DMS 273 (cell line): ENCODE results near the gene DLEU7.

Experiments
- DNase-seq: peaks from one replicate; lab custom pipeline; 2025; ENCODE audit not compliant: unreplicated experiment; lab: John Stamatoyannopoulos, UW

DLEU7 gene

DNA sequence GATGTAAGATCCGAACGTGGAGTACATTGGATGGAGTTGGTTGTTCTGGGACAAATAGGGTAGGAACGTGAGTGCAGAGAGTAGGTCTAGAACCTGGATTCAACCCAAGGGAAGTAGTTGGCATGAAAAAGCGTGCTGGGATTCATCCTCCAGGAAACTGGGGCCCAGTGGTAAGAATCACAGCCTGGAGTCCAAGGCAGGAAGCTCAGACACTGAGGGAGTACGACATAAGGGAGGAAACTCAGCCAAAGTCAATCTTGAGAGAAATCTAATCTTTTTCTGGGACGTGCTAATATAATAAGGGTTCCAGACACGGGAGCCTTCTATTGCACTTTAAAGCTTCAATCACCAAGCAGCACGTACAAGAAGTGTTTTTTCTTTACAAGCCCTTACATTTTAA is 46.4 kb downstream of the DLEU7 start:
- no peak for DNase-seq

- DNase-seq, result no peak
These were observed 47.0 kb downstream of the DLEU7 start for GRCh38 chr13:50796463-50796862.

DNA sequence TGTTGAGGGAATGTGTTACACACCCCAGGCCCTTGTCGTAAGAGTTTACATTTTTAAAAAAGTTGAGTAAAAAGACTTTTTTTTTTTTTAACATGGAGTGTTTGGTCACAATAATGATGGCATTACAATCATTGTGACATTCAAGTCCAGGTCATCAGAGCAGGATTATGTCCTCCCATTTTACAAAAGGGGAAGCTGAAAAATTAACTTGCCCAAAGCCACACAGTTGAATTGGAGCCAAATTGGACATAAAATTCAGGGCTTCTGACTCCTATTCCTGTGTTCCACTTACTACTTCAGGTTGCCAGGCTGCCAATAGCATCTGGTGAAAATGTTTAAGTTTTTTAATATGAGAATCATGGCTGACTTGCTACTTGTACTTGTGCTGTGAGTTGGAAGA is 49.3 kb downstream of the DLEU7 start:
- DNase-seq, result no peak

GRCh38 chr13:50793026-50793425 is 50.5 kb downstream of the DLEU7 start:
- no peak for DNase-seq

DNA sequence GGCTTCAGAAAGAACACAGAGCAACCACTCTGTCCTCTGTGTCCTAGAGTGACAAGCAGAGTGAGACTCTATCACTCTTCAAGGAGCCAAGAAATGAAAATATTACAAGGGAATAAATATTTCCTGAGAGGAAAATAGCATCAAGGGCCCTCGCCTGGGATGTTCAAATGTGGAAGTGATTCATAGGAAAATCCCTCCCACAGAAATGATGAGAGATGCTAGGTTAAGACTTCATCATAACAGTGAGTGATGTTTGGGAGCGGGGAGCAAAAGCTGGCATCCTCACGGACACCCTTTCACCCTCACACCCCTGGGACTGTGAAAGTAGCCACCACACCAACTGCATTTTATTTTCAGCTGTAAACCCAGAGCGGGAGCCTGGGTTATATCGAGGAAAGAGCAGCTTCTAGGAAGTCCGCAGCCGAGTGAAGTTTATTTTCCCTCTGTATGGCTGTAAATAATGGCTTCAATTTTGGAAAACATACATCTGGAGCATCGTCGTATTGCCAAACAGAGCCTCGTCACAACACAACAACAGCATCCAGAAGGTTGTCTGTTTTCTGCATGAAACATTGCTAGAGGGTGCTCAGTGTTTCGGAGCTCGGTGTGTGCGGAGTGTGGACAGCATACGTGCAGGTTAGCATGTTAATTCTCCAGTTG is 54.8 kb downstream of the DLEU7 start:
- DNase-seq, result no peak

- DNase-seq, result no peak
These were observed 55.9 kb downstream of the DLEU7 start for GRCh38 chr13:50787316-50788195.

DNA sequence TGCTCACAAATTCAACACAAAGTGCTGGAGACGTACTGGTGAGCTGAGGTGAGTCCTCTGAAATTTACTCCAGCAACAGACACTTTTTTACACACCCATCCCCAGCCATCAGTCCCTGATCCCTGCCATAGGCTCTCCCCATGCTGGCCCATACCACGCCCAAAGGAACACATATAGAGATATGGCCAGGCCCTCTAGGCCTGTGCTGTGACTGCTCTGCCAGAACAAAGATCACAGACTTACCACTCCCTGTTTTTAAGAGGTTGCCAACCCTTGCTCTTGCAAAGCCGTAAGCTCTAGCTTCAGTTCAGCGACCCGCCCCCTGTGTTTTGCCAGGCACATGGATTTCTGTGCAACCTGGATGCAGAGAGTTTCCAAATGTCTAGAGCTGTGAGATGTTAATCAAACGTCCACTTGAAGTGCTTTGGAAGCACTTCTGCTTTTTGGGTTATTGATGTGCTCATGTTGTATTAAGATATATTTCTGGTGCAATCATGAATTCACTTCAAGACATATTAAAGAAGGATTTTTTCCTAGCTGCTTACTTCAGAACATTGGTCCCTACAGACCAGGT is 59.7 kb downstream of the DLEU7 start:
- DNase-seq, result no peak

DNA sequence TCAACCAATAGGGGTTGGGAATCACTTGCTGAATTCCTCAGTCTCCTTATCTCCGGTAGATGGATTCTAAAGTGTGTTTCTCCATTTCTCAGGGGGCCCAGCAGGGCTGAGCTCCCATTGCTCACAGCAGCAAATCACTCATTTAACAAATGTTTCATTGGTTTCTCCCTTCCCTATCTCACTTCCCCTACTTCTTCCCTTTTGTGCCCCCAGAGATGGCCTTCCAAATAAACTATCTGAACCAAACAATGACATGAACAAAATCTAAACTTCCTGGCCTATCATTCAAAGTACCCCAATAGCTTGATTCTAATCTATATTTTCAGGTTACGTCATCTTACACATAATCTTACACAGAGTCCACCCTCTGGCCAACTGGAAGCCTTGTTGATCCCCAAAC is 60.4 kb downstream of the DLEU7 start:
- no peak for DNase-seq

DNA sequence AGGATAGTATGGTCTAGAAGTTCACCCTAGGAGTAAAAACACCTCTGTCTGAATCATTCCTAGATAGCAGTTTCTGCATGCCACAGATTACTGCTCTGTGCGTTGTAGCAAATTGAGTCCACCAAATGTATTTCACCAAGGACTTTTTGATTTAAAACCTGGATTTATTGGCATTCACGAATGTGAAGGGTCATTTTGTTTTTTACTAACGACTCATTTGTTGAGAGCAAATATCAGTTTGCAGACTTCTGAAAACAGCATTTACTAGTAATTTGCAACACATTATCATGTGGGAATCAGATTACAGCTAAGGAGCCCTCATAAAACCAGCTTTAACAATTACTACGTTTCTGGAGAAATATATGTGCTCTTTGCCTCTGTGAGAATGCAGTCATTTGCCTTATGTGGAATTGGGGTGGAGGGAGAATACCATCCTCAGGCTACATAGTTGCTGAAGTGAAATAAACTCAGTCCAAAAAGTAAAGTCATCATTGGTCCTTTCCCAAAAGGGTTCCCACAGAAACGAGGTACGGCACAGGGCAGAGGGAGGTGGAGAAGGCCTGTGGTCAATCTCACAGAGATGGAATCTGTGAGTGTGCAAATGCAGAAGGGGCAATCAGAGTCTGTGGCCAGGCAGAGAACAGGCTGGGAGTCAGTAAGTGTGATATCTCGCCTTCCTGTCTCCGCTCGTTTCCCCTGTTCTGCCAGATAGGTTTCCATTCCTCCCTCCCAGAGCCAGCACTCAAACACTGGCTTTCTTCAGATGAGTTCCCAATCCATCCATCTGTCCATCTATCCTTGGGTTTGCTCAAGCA is 63.1 kb downstream of the DLEU7 start:
- DNase-seq, result no peak

- DNase-seq, result no peak
These were observed 63.9 kb downstream of the DLEU7 start for GRCh38 chr13:50779443-50780200.
